Endothelial cell of umbilical vein (primary cell): ENCODE data around the gene OTOS. TPM values are rescaled to one million over a fixed set of nuclear protein-coding genes. Genes with fewer than 3 reads are reported as not detected.

Source experiments
- BruUV-seq: library from RNA; stranded (reverse); fragments of 400-500 nt; replicated peaks from 2 replicates; lab custom pipeline; 2021; lab: Mats Ljungman, UMichigan
- CTCF ChIA-PET: fragments of 300-600, 350-600 bp; sonication (Branson Sonifier 250); formaldehyde crosslinking; loops from one replicate; lab custom pipeline; 2021; ENCODE audit warnings: antibody characterized with exemption, inconsistent platforms; lab: Charles Lee
- POLR2A ChIA-PET: fragments of 300-600, 350-600 bp; sonication (Branson Sonifier 250); formaldehyde crosslinking; loops from one replicate; lab custom pipeline; 2021; ENCODE audit warnings: antibody characterized with exemption, inconsistent platforms; lab: Charles Lee
- DNase-seq: peaks from one replicate; pipeline ENCODE4 v3.0.0-alpha.2; 2011; ENCODE audit warnings: low read depth, low spot score
- FAIRE-seq: peaks from 2 replicates; lab custom pipeline; 2011; peaks lifted over from hg19 to GRCh38; lab: Jason Lieb, UNC
- H2AFZ ChIP-seq: 2 replicates; pipeline ENCODE4 v1.6.0; 2012; ENCODE audit warnings: low read depth, low read length, control low read depth, inconsistent platforms
- H3K27ac ChIP-seq: 2 replicates; pipeline ENCODE4 v1.5.1; 2011; ENCODE audit warnings: low read depth, mild to moderate bottlenecking, control low read depth, low read length, moderate library complexity; ENCODE audit not compliant: insufficient read depth
- H3K27me3 ChIP-seq, 2 experiments: 2 replicates each; pipeline versions ENCODE4 v1.6.0 to v1.6.1; 2011; ENCODE audit warnings: low read length in 2 of 2, mixed read lengths in 1 of 2; ENCODE audit not compliant: control insufficient read depth in 2 of 2, insufficient read depth in 2 of 2
- H3K36me3 ChIP-seq, 2 experiments: 2 replicates in 1 of 2; 3 replicates in 1 of 2; pipeline ENCODE4 v1.5.1; 2011; ENCODE audit warnings: low read length in 2 of 2, mild to moderate bottlenecking in 1 of 2, moderate library complexity in 1 of 2; ENCODE audit not compliant: control insufficient read depth in 2 of 2, insufficient read depth in 2 of 2; ENCODE audit errors: extremely low read depth in 1 of 2
- H3K4me1 ChIP-seq: 3 replicates; pipeline ENCODE4 v1.5.1; 2011; ENCODE audit warnings: mild to moderate bottlenecking, low read length; ENCODE audit not compliant: control insufficient read depth, insufficient read depth; ENCODE audit errors: extremely low read depth
- H3K4me2 ChIP-seq: 2 replicates; pipeline ENCODE4 v1.6.1; 2011; ENCODE audit warnings: low read length, control low read depth, mixed read lengths; ENCODE audit not compliant: insufficient read depth
- H3K4me3 ChIP-seq, 3 experiments: fragments of 200-600 bp in 1 of 3; sonication (generic), shearing (Covaris generic) in 1 of 3; replicated peaks in 1 of 3; 2 replicates each; pipeline ENCODE4 v1.5.1; 2011 to 2016; ENCODE audit warnings: control low read depth in 3 of 3, low read length in 3 of 3, mild to moderate bottlenecking in 2 of 3, inconsistent platforms in 1 of 3, low read depth in 1 of 3, moderate library complexity in 1 of 3; ENCODE audit not compliant: insufficient read depth in 1 of 3
- H3K79me2 ChIP-seq: 2 replicates; pipeline ENCODE4 v1.6.0; 2012; ENCODE audit warnings: low read length, inconsistent platforms; ENCODE audit not compliant: control insufficient read depth, insufficient read depth
- H3K9ac ChIP-seq: replicated peaks from 2 replicates; pipeline ENCODE3; 2011; ENCODE audit warnings: low read length, control low read depth; ENCODE audit not compliant: insufficient read depth; ENCODE audit errors: extremely low read depth
- H3K9me1 ChIP-seq: replicated peaks from 3 replicates; pipeline ENCODE4 v1.6.0; 2011; ENCODE audit warnings: mild to moderate bottlenecking, low read length; ENCODE audit not compliant: control insufficient read depth, insufficient read depth; ENCODE audit errors: extremely low read depth
- H3K9me3 ChIP-seq: replicated peaks from 2 replicates; pipeline ENCODE4 v1.5.1; 2012; ENCODE audit warnings: low read length, inconsistent platforms; ENCODE audit not compliant: control insufficient read depth, insufficient read depth
- H4K20me1 ChIP-seq: replicated peaks from 2 replicates; pipeline ENCODE3; 2011; ENCODE audit warnings: mild to moderate bottlenecking, low read length; ENCODE audit not compliant: control insufficient read depth, insufficient read depth; ENCODE audit errors: extremely low read depth
- CTCF ChIP-seq, 2 donors: IDR thresholded peaks; 1 replicate in 1 of 2; 2 replicates in 1 of 2; pipeline ENCODE4 v1.5.1; 2011; ENCODE audit warnings: low read length in 2 of 2, mild to moderate bottlenecking in 2 of 2, moderate library complexity in 2 of 2, control low read depth in 1 of 2, inconsistent platforms in 1 of 2, low read depth in 1 of 2; ENCODE audit not compliant: insufficient read depth in 1 of 2; ENCODE audit errors: extremely low read depth in 1 of 2
- EZH2 ChIP-seq: IDR thresholded peaks from 2 replicates; pipeline ENCODE4 v1.6.1; 2012; ENCODE audit warnings: borderline replicate concordance, low read depth, mild to moderate bottlenecking, moderate library complexity, low read length, inconsistent platforms; ENCODE audit not compliant: severe bottlenecking
- FOS ChIP-seq: IDR thresholded peaks from 2 replicates; pipeline ENCODE4 v1.6.1; 2011; ENCODE audit warnings: mild to moderate bottlenecking, low read length, moderate library complexity, borderline replicate concordance; ENCODE audit not compliant: insufficient read depth
- GATA2 ChIP-seq: IDR thresholded peaks from 2 replicates; pipeline ENCODE4 v1.7.0; 2011; ENCODE audit warnings: low read depth, mild to moderate bottlenecking, moderate library complexity, mixed read lengths, low read length; ENCODE audit not compliant: insufficient read length, insufficient read depth
- JUN ChIP-seq: IDR thresholded peaks from 2 replicates; pipeline ENCODE4 v1.6.1; 2011; ENCODE audit warnings: borderline replicate concordance, low read depth; ENCODE audit not compliant: insufficient read length, insufficient read depth
- MAX ChIP-seq: IDR thresholded peaks from 2 replicates; pipeline ENCODE4 v1.6.1; 2011; ENCODE audit not compliant: insufficient read depth, insufficient read length
- MYC ChIP-seq: IDR thresholded peaks from one replicate; pipeline ENCODE4 v1.6.1; 2011; ENCODE audit warnings: mild to moderate bottlenecking, low read depth, low read length
- POLR2A ChIP-seq: IDR thresholded peaks from 2 replicates; pipeline ENCODE4 v1.6.1; 2012; ENCODE audit warnings: low read depth, mild to moderate bottlenecking, control low read depth, low read length
- POLR2AphosphoS5 ChIP-seq: IDR thresholded peaks from 2 replicates; pipeline ENCODE4 v1.6.1; 2012; ENCODE audit warnings: low read depth, mild to moderate bottlenecking, control low read depth, low read length, moderate library complexity; ENCODE audit not compliant: insufficient read depth
- dilution Hi-C: fragments of 300-500 bp; cut with MboI; formaldehyde crosslinking; loops from one replicate; pipeline ENCODE4 v1.15.0; 2019; ENCODE audit warnings: low sequenced_read_pairs; ENCODE audit not compliant: extremely low pct_ligation_motif_present
- intact Hi-C: fragments of 100-400 bp; cut with micrococcal nuclease; formaldehyde crosslinking; loops from one replicate; pipeline ENCODE4 v1.10.0; 2022
- polyA plus RNA-seq, 4 experiments: library from polyadenylated mRNA; depleted of rRNA in 3 of 4; stranded (reverse) in 3 of 4; unstranded in 1 of 4; fragments of >200 nt; gene quantifications; 2 replicates each; pipeline versions ENCODE4 v1.2.1 to v1.2.3, GENCODE V29; 2011 to 2012; ENCODE audit warnings: missing spikeins in 1 of 4
- total RNA-seq: library from RNA; stranded (reverse); gene quantifications from 2 replicates; pipeline ENCODE4 v1.2.3, GENCODE V29; 2021

OTOS gene
- total and polyA plus RNA-seq, 2 donors (not counting 3 experiments of a cell fraction or from before 2014, with no cell fraction given), result not detected

- Histone ChIP-seq H3K27ac (no peak overlapping the region), H3K9me3 (no peaks in the 10 kb centered on the region), H3K4me3 (no peak overlapping the region), H3K27me3 (no peaks in the 10 kb centered on the region), H4K20me1 (no peaks in the 10 kb centered on the region), H3K9ac (no peak overlapping the region), H3K79me2 (no peaks in the 10 kb centered on the region), H3K36me3 (no peaks in the 10 kb centered on the region), H3K4me1 (no peaks in the 10 kb centered on the region), H3K4me2 (no peak overlapping the region), H3K9me1 (no peaks in the 10 kb centered on the region), H2AFZ (no peak overlapping the region)
- ChIA-PET CTCF (no interaction called here), POLR2A (no interaction called here)
- BruUV-seq, result no TSS peak
- TF ChIP-seq POLR2AphosphoS5 (no peak), CTCF (IDR thresholded peaks at IDR 0.05; ENCODE audit: extremely low read depth in 1 of 2, insufficient read depth in 1 of 2, low read depth in 1 of 2, low read length in 2 of 2) (no peak), JUN (no peak), POLR2A (no peak), GATA2 (no peak), EZH2 (no peak), MYC (no peak), MAX (no peak), FOS (no peak)
- dilution Hi-C loops (no loop called here), intact Hi-C loops (no loop called here)
- DNase-seq (no peak), FAIRE-seq (no peak)
Observed at GRCh38 chr2:240164586-240164985, 24.1 kb upstream of the OTOS start.
